NCI-H345 treated with DMSO at 0.1 percent for 48 hours (cell line): ENCODE data around the gene AWAT2.

Experiments
- DNase-seq: peaks from one replicate; lab custom pipeline; 2025; ENCODE audit not compliant: unreplicated experiment; lab: John Stamatoyannopoulos, UW

AWAT2 gene, protein sequence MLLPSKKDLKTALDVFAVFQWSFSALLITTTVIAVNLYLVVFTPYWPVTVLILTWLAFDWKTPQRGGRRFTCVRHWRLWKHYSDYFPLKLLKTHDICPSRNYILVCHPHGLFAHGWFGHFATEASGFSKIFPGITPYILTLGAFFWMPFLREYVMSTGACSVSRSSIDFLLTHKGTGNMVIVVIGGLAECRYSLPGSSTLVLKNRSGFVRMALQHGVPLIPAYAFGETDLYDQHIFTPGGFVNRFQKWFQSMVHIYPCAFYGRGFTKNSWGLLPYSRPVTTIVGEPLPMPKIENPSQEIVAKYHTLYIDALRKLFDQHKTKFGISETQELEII

DNA sequence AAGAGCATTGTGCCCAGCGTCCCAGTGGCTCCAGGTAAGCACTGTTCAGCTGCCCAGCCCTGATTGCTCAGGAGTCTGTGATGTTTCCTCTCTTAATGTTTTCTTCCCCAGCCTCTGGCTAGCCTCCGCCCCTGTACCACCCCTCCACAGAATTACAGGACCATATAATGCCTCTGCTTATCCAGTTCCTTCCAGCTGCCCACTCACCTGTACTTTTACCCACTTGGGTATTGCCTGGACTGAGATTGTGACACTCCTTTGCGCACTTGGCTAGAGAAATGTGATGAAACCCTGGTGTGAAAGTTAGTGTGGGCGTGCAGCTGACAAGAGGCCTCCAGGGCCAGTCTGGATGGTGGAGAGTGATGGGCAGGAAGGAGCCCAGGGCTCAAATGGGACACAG, at the start of gene AWAT2:
Gene AWAT2 (minus strand): TSS at position 14 of the 400 bp plus-strand sequence. CDS start 6 bp downstream, at position 8.
- DNase-seq, result no peak

DNA sequence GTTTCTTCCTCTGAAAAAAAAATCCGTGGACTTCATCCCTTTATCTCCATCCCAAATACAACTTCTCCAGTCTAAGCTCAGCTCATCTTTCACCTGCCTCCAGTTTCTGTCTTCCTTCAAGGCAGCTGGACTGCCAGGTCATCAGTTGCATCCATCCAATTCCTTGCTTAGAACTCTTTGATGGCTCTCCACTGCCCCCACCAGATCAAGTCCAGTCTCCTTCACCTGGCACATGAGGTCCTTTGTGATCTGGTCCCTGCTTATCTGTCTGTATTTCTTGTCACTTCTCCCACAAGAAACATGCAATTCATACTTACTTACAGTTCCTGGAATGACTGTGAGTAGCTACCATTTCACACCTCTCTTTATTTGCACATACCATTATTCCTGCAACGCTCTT, 46.3 kb upstream of the AWAT2 start:
- no peak for DNase-seq

DNA sequence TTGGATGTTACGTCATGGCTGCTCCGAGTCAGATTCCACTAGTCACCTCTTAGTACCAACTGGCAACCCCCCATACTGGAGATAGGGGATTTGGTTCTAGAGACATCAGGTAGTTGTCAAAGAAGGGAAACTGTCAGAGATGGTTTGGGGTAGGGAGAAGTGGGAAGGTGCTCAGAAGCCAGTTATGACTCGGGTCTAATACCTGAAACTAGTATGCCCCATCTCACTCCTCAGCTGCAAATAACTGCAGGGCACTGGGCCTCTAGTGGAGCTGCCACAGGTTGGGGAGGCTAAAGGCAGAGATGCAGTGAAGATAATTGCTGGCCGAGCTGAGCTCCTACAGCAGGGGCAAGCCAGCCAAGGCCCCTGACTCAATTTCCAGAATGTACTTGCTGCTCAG, 42.5 kb upstream of the AWAT2 start:
- no peak for DNase-seq

DNA sequence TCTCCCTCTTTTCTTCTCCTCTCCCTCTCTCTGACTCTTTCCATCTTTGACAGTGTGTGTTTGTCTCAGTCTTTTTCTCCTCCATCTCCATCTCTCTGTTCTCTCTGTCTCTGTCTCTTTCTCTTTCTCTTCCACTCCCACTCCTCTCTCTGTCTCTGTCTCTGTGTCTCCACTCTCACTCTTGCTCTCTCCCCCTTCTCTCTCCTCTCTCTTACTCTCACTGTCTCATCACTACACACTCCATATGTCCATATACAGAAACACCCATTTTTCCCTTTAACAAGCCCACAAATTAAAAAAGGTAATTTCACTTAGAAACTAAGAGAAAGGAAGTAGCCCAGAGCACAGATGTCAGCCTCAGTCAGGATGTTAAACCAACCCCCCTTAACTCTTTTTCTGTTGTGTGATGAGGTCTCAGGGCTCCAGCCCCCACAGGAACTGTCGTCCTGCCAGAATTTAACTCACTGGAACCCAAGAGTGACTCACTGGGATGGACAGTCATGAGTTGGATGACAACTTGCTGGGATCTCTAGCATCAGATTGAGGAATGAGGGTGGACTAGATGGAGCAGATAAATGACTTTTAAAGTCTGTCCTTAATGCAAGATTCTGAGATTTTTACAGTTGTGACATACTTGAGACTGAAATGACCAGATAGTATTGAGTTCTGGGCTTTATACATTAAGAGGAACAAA, 40.0 kb upstream of the AWAT2 start:
- DNase-seq, result no peak

DNA sequence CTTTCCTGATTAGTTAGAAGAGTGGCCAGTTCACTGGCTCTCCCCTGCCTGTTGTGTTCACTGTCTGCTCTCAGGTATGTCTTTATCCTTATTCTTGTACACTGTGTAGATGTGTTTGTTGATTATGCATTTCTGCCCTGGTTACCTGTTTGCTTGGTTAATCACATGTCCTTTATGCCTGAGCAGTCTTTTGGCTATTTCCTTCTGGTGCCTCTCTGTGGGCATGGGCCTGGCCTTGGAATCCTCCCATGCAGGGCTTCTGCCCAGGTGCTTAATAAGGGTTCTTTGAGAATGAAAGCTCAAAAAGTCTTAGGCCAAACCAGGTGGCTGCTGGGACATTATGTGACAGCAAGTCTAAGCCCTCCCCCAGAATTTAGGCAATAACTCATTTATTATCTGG, 39.0 kb upstream of the AWAT2 start:
- DNase-seq, result no peak

- DNase-seq, result no peak
Measured at GRCh38 chrX:70087857-70088630, 38.3 kb upstream of the AWAT2 start.

GRCh38 chrX:70084592-70085240, 35.0 kb upstream of the AWAT2 start:
- no peak for DNase-seq

GRCh38 chrX:70082723-70083122, 33.0 kb upstream of the AWAT2 start:
- DNase-seq, result no peak

DNA sequence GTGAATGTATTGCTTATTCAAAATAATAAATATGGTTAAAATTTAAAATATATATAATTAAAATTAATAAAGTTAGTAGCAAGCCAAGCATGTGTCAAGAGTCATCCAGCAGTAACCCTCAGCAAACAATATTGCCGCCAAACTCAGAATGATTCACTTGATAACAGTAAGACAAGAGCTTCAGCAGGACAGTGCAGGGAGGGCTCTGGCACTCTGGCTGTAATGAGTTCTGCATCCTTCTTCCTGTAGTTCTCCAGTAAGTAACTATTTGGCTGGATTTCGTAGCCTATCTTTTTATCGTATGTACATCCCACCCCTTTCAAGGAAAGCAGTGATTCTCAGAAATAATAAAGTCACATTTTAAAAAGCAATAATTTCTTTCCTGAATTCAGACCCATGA, 30.1 kb upstream of the AWAT2 start:
- DNase-seq, result no peak

GRCh38 chrX:70079297-70079696, 29.6 kb upstream of the AWAT2 start:
- DNase-seq, result no peak

DNA sequence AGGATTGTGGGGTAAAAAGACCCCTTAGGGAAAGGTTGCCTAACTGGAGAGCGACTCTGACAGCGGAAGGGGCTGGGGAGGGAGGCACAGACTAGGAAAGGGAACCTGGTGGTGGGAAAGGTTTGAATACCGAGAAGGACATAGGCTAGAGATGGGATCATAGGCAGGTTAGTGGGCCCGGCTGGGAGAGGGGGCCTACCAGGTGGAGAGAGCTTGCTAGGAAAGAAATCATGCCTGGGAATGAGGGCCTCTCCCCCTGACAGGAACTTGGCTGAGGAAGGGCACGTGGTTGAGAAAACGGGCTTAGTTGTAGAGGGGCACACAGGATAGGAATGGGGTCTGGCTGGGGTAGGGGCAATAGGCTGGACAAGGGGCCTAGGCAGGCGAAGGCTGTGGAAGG, 16.9 kb upstream of the AWAT2 start:
- no peak for DNase-seq

- no peak for DNase-seq
Measured at GRCh38 chrX:70062961-70063550, 13.3 kb upstream of the AWAT2 start.

DNA sequence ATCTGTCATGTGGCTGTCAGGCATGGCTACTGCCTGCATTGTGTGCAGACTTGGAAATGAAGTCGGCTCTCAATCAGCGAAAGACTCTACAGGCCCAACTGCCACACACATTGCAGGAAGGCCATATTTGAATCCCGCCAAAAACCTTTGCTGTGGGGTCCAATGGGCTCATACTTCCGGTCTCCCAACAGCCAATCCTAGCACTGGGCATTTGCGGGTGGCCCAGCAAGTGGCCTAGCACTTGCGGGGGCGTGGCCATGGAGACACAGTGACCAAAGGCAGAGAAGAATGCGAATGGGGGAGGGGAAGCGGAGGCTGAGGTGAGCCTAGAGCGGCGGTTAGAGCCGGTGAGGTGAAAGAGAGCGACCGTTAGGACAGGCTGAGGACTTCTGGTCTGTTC, 12.3 kb upstream of the AWAT2 start, which contains the start of gene OTUD6A:
Gene OTUD6A (plus strand): TSS at position 382 of the 400 bp plus-strand sequence. CDS start 68 bp downstream, outside the sequence.
- no peak for DNase-seq

GRCh38 chrX:70054391-70054790, 4.7 kb upstream of the AWAT2 start:
- no peak for DNase-seq

GRCh38 chrX:70052895-70053615, 3.3 kb upstream of the AWAT2 start:
- DNase-seq, result no peak

DNA sequence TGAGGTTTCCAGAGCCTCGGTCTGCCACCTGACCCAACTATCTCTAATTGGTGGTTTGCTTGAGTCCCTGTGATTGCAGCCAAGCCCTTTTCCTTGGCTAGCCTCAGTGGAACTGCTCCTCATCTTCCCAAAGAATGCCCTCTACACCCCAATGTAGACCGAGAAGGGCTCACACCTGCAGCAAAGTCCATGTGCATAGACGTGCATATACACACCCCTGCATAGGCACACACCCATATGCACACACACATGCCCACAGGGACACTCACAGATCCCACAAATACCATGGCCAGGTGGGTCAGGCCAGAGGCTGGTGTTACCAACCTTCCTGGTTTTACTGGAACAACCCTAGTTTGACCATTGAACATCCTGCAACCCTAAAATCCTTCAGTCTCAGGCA, 332 bp downstream of the AWAT2 start:
- DNase-seq, result no peak

- DNase-seq, result no peak
Measured at GRCh38 chrX:70046978-70047377, 2.8 kb downstream of the AWAT2 start.

GRCh38 chrX:70044541-70045245, 5.0 kb downstream of the AWAT2 start:
- no peak for DNase-seq

- no peak for DNase-seq
Measured at GRCh38 chrX:70043685-70044084, 6.1 kb downstream of the AWAT2 start.
